Right lobe of liver (tissue), 6 donors: ENCODE data around the gene IL22. TPM values are rescaled to one million over a fixed set of nuclear protein-coding genes. Genes with fewer than 3 reads are reported as not detected.

ENCODE experiments used
- ATAC-seq, 4 donors: fragments of 200-7000 bp; cut with Tn5 transposase; one replicate each; pipeline ENCODE4 v1.9.1; 2020; ENCODE audit warnings: mild to moderate bottlenecking in 4 of 4, moderate library complexity in 4 of 4
- DNase-seq, 3 donors: peaks; one replicate each; pipeline ENCODE4 v3.0.0-alpha.2; 2020
- H3K27ac ChIP-seq, 3 donors: fragments of 200-600 bp; one replicate each; pipeline ENCODE4 v1.8.0; 2022
- H3K27me3 ChIP-seq, 2 donors: fragments of 200-600 bp; one replicate each; pipeline ENCODE4 v1.8.0; 2022
- H3K36me3 ChIP-seq, 4 donors: fragments of 200-600 bp; sonication (generic) in 1 of 4; one replicate each; pipeline versions ENCODE4 v1.5.1 to v1.8.0; 2017 to 2022; ENCODE audit warnings: control low read depth in 1 of 4
- H3K4me1 ChIP-seq, 4 donors: fragments of 200-600 bp; sonication (generic) in 1 of 4; one replicate each; pipeline versions ENCODE4 v1.5.1 to v1.8.0; 2017 to 2022; ENCODE audit warnings: control low read depth in 1 of 4
- H3K4me3 ChIP-seq, 3 donors: fragments of 200-600 bp; one replicate each; pipeline ENCODE4 v1.8.0; 2022
- H3K9me3 ChIP-seq, 4 donors: fragments of 200-600 bp; sonication (generic) in 1 of 4; one replicate each; pipeline versions ENCODE4 v1.5.1 to v1.8.0; 2017 to 2022; ENCODE audit warnings: control low read depth in 1 of 4
- POLR2A ChIP-seq: fragments of 450-650 bp; IDR thresholded peaks from one replicate; pipeline ENCODE4 v1.6.1; 2017; ENCODE audit warnings: antibody characterized with exemption, mild to moderate bottlenecking
- WGBS: methylation state at CpG from one replicate; pipeline ENCODE4 v1.1.6; 2018; ENCODE audit warnings: low coverage, low lambda C conversion rate; ENCODE audit not compliant: insufficient coverage; ENCODE audit errors: missing lambda C conversion rate; 5-methylcytosine and 5-hydroxymethylcytosine counted together
- intact Hi-C, 2 donors: fragments of 100-400 bp; cut with DNase I; formaldehyde crosslinking; loops; one replicate each; pipeline versions ENCODE4 v1.11.2 to v1.14.1; 2022
- total RNA-seq, 6 experiments: library from RNA; depleted of rRNA in 2 of 6; stranded (reverse); fragments of >200 nt in 2 of 6; fragmentation: NEBNext Ultra II Directional in 3 of 6; extraction: Animal tissue kit (Norgen Biotek cat#: 25700) in 3 of 6; gene quantifications; one replicate each; pipeline versions ENCODE4 v1.1.0 to v1.2.4, GENCODE V29; 2016 to 2023
- TF ChIP-seq, protein P1 (sequence below), 4 donors: fragments of 200-600 bp in 3 of 4; fragments of 450-650 bp in 1 of 4; IDR thresholded peaks; one replicate each; pipeline versions ENCODE4 v1.5.1 to v1.8.0; 2016 to 2022; ENCODE audit warnings: antibody characterized with exemption in 4 of 4, mild to moderate bottlenecking in 2 of 4
- donor health status: DM: no; HTN: yes; CAD: no.
- donor health status: DM: no; HTN: no; CAD: no.
- donor health status: DM: no; HTN: no; CAD: no.
- donor health status: DM: no; HTN: yes; CAD: no.
- donor health status: DM: no; HTN: yes; CAD: no.

Gene IL22
- total RNA-seq, 6 experiments from 2014 or later: not detected

DNA sequence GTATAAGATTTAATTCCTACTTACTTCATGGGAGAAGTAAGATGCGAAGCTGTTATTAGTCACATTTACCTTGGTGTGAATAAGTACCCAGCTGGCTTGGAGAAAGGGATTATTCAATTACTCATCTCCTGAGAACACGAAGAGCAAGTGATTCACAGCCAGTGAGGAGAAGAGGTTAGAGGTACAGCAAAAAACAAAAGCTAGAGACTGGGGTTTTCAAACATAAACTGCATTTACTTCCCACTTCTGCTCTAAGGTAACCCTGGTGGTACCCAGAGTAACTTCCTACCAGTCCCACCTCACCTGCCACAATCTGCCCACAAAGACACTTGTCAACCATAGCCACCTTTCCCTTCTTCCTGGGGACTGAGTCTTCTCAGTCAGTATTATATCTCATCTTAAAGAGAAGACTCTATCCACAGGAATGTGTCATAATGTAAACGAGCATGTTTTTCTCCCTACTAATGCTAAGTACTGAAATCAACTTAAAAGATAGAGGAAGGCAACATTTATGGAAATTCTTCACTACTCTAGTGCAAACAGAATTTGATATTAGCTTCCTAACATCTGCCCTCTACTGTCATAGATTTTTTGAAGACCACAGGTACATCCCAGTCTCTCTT is 6.0 kb upstream of the IL22 start:
- ATAC-seq: no peak
- no peaks in the 10 kb centered on the region for H3K36me3 ChIP-seq
- no peak for TF ChIP-seq POLR2A
- TF ChIP-seq, protein P1, sequence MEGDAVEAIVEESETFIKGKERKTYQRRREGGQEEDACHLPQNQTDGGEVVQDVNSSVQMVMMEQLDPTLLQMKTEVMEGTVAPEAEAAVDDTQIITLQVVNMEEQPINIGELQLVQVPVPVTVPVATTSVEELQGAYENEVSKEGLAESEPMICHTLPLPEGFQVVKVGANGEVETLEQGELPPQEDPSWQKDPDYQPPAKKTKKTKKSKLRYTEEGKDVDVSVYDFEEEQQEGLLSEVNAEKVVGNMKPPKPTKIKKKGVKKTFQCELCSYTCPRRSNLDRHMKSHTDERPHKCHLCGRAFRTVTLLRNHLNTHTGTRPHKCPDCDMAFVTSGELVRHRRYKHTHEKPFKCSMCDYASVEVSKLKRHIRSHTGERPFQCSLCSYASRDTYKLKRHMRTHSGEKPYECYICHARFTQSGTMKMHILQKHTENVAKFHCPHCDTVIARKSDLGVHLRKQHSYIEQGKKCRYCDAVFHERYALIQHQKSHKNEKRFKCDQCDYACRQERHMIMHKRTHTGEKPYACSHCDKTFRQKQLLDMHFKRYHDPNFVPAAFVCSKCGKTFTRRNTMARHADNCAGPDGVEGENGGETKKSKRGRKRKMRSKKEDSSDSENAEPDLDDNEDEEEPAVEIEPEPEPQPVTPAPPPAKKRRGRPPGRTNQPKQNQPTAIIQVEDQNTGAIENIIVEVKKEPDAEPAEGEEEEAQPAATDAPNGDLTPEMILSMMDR (IDR thresholded peaks at IDR 0.05): no peak
- WGBS: 55% methylated on average over 3 of the region's 3 CpGs
- no peaks in the 10 kb centered on the region for H3K27me3 ChIP-seq
- no peak for DNase-seq
- intact Hi-C loops: no loop called here
- no peaks in the 10 kb centered on the region for H3K4me1 ChIP-seq
- no peak overlapping the region for H3K4me3 ChIP-seq
- no peaks in the 10 kb centered on the region for H3K9me3 ChIP-seq
- H3K27ac ChIP-seq: no peak overlapping the region

DNA sequence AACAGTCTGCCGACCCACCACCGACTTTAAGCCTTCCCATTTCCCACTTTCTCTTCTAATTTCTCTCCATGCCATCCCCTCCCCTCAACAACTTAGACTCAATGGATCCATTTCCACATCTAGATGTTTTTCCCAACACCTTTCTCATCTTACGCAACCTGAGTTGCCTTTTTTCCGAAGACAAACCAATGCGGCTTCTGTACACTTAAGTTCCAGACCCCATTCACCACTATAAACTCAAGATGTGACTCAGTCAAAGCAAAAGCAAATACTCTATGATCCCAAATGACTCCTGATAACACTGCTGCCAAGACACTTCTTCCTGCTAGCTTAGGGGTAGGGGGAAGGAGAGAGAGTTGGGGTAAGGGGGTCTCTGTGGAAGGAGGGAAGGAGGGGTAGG is 1.3 kb downstream of the IL22 start:
- H3K4me1 ChIP-seq: no peaks in the 10 kb centered on the region
- TF ChIP-seq POLR2A: no peak
- TF ChIP-seq, protein P1 (IDR thresholded peaks at IDR 0.05): no peak
- intact Hi-C loops: no loop called here
- no peak overlapping the region for H3K4me3 ChIP-seq
- DNase-seq: no peak
- no peak for ATAC-seq
- no peaks in the 10 kb centered on the region for H3K36me3 ChIP-seq
- H3K27me3 ChIP-seq: no peaks in the 10 kb centered on the region
- WGBS: 78% methylated on average over 5 of the region's 5 CpGs
- no peak overlapping the region for H3K27ac ChIP-seq
- no peaks in the 10 kb centered on the region for H3K9me3 ChIP-seq

GRCh38 chr12:68250454-68250853 is 3.0 kb downstream of the IL22 start:
- intact Hi-C loops: no loop called here
- H3K9me3 ChIP-seq: no peaks in the 10 kb centered on the region
- ATAC-seq: no peak
- TF ChIP-seq POLR2A: no peak
- H3K36me3 ChIP-seq: no peaks in the 10 kb centered on the region
- H3K27ac ChIP-seq: no peak overlapping the region
- DNase-seq: no peak
- H3K27me3 ChIP-seq: no peaks in the 10 kb centered on the region
- no peak overlapping the region for H3K4me3 ChIP-seq
- 48% methylated on average over 3 of the region's 3 CpGs for WGBS
- H3K4me1 ChIP-seq: no peaks in the 10 kb centered on the region

GRCh38 chr12:68247785-68248184 is 5.6 kb downstream of the IL22 start:
- intact Hi-C loops: no loop called here
- no peak for DNase-seq
- no peak overlapping the region for H3K27ac ChIP-seq
- ATAC-seq: no peak
- no peak for TF ChIP-seq POLR2A
- TF ChIP-seq, protein P1 (IDR thresholded peaks at IDR 0.05): no peak
- H3K9me3 ChIP-seq: no peaks in the 10 kb centered on the region
- H3K4me1 ChIP-seq: no peaks in the 10 kb centered on the region
- H3K36me3 ChIP-seq: no peaks in the 10 kb centered on the region
- no peak overlapping the region for H3K4me3 ChIP-seq
- H3K27me3 ChIP-seq: no peaks in the 10 kb centered on the region

GRCh38 chr12:68246350-68246749 is 7.1 kb downstream of the IL22 start:
- Histone ChIP-seq H3K27me3 (no peaks in the 10 kb centered on the region), H3K4me1 (no peaks in the 10 kb centered on the region), H3K36me3 (no peaks in the 10 kb centered on the region), H3K4me3 (no peak overlapping the region), H3K27ac (no peak overlapping the region), H3K9me3 (no peaks in the 10 kb centered on the region)
- TF ChIP-seq, protein P1 (IDR thresholded peaks at IDR 0.05): no peak
- no peak for TF ChIP-seq POLR2A
- WGBS: 86% methylated on average over 5 of the region's 6 CpGs
- intact Hi-C loops: no loop called here
- ATAC-seq (no peak), DNase-seq (no peak)
